Psoas muscle (tissue), 8 donors: Measurements from ENCODE around the gene CYP4F3. TPM values are rescaled to one million over a fixed set of nuclear protein-coding genes. Genes with fewer than 3 reads are reported as not detected.

Experiments
- ATAC-seq, 4 donors: fragments of 200-7000 bp; cut with Tn5 transposase; one replicate each; pipeline ENCODE4 v1.9.1; 2020; ENCODE audit warnings: moderate library complexity in 3 of 4, mild to moderate bottlenecking in 2 of 4
- DNase-seq, 2 donors: peaks; one replicate each; pipeline ENCODE4 v3.0.0-alpha.2; 2020
- H3K27ac ChIP-seq: fragments of 200-600 bp; one replicate; pipeline ENCODE4 v1.8.0; 2022
- H3K27me3 ChIP-seq, 3 donors: fragments of 200-600 bp in 1 of 3; one replicate each; pipeline versions ENCODE4 v1.6.1 to v1.8.0; 2013 to 2022; ENCODE audit warnings: low read length in 2 of 3, mild to moderate bottlenecking in 2 of 3, moderate library complexity in 1 of 3; ENCODE audit not compliant: insufficient read depth in 3 of 3
- H3K36me3 ChIP-seq, 2 donors: fragments of 200-600 bp in 1 of 2; one replicate each; pipeline versions ENCODE4 v1.6.1 to v1.8.0; 2013 to 2022; ENCODE audit warnings: low read depth in 1 of 2, mild to moderate bottlenecking in 1 of 2, moderate library complexity in 1 of 2; ENCODE audit not compliant: insufficient read depth in 1 of 2
- H3K4me1 ChIP-seq: fragments of 200-600 bp; one replicate; pipeline ENCODE4 v1.8.0; 2022
- H3K4me3 ChIP-seq: fragments of 200-600 bp; one replicate; pipeline ENCODE4 v1.8.0; 2022; ENCODE audit warnings: mild to moderate bottlenecking
- H3K9me3 ChIP-seq: fragments of 200-600 bp; one replicate; pipeline ENCODE4 v1.8.0; 2022
- CTCF ChIP-seq: fragments of 200-600 bp; IDR thresholded peaks from one replicate; pipeline ENCODE4 v1.8.0; 2022; ENCODE audit warnings: antibody characterized with exemption
- WGBS, 3 donors: extraction: QIAGEN DNeasy Blood & Tissue Kit; methylation state at CpG; one replicate each; pipeline versions ENCODE4 v1.1.6 to v1.1.7; 2013; 5-methylcytosine and 5-hydroxymethylcytosine counted together
- intact Hi-C, 2 donors: fragments of 100-400 bp; cut with DNase I; formaldehyde crosslinking; loops; one replicate each; pipeline versions ENCODE4 v1.11.0 to v1.14.2; 2022
- polyA plus RNA-seq, 3 donors: library from polyadenylated mRNA; stranded (reverse); fragments of 200-250 nt; gene quantifications; one replicate each; pipeline ENCODE4 v1.2.3, GENCODE V29; 2013
- total RNA-seq, 4 donors: library from RNA; stranded (reverse); fragmentation: NEBNext Ultra II Directional in 2 of 4; extraction: Animal tissue kit (Norgen Biotek cat#: 25700) in 2 of 4; gene quantifications; one replicate each; pipeline versions ENCODE4 v1.2.1 to v1.2.4, GENCODE V29; 2021 to 2023
- donor health status: healthy with polysubstance abuse.
- donor health status: DM: no; HTN: no; CAD: no; lungs with moderate emphysema.
- donor health status: Bipolar disorder and iron deficiency.
- donor health status: healthy.
- donor health status: DM: yes; HTN: yes; CAD: no.
- donor health status: DM: no; HTN: no; CAD: no.
- donor health status: DM: no; HTN: no; CAD: no.
- donor health status: DM: yes; HTN: yes; CAD: no.

The CYP4F3 gene
- total and polyA plus RNA-seq, 7 donors: 0.01 to 0.43 (median 0.04) TPM; not detected in 1

GRCh38 chr19:15671891-15672579, 31.3 kb downstream of the CYP4F3 start:
- H3K36me3 ChIP-seq: no peaks in the 10 kb centered on the region
- intact Hi-C loops: no loop called here
- H3K27me3 ChIP-seq: peaks cover 0 to 3% (median 0%) of the 10 kb centered on the region in 3 donors
- no peaks in the 10 kb centered on the region for H3K9me3 ChIP-seq
- H3K4me1 ChIP-seq: no peaks in the 10 kb centered on the region
- ATAC-seq: peak in 1 of 4 donors; percentile 13
- DNase-seq: no peak
- H3K4me3 ChIP-seq: no peak overlapping the region
- TF ChIP-seq CTCF: no peak
- WGBS, 3 donors: 45 to 48% (median 46%) methylated on average over 10 of the region's 10 CpGs
- no peak overlapping the region for H3K27ac ChIP-seq

- no peak for TF ChIP-seq CTCF
- intact Hi-C loops: no loop called here
- H3K27me3 ChIP-seq: peaks cover 0 to 1% (median 0%) of the 10 kb centered on the region in 3 donors
- H3K4me1 ChIP-seq: no peaks in the 10 kb centered on the region
- H3K4me3 ChIP-seq: peak within 1 kb of the TSS; percentile 28
- WGBS, 3 donors: 9 to 11% (median 10%) methylated on average over 6 of the region's 6 CpGs
- no peaks in the 10 kb centered on the region for H3K36me3 ChIP-seq
- no peaks in the 10 kb centered on the region for H3K9me3 ChIP-seq
- peak; percentile 81 to 89 for DNase-seq
- H3K27ac ChIP-seq: no peak within 1 kb of the TSS
- ATAC-seq: peak; percentile 36 to 81 (median 70)
Measured at GRCh38 chr19:15672580-15673175, 32.0 kb downstream of the CYP4F3 start, which contains the start of gene CYP4F12. Gene CYP4F12 (plus strand): TSS chr19:15673087. CDS start chr19:15673530, 443 bp downstream.

- Histone ChIP-seq H3K27me3 (no peaks in the 10 kb centered on the region), H3K4me3 (peak overlapping the region; percentile 28), H3K27ac (no peak overlapping the region), H3K36me3 (no peaks in the 10 kb centered on the region), H3K9me3 (no peaks in the 10 kb centered on the region), H3K4me1 (no peaks in the 10 kb centered on the region)
- 17 to 21% (median 18%) methylated on average over 9 of the region's 9 CpGs for WGBS, 3 donors
- ATAC-seq: no peak
- intact Hi-C loops: no loop called here
- no peak for TF ChIP-seq CTCF
- DNase-seq: no peak
Measured at GRCh38 chr19:15673176-15673654, 32.5 kb downstream of the CYP4F3 start.

- no peak for TF ChIP-seq CTCF
- no peaks in the 10 kb centered on the region for H3K4me1 ChIP-seq
- intact Hi-C loops: no loop called here
- no peaks in the 10 kb centered on the region for H3K27me3 ChIP-seq
- no peak overlapping the region for H3K4me3 ChIP-seq
- H3K36me3 ChIP-seq: no peaks in the 10 kb centered on the region
- 47 to 52% (median 50%) methylated on average over 3 of the region's 3 CpGs for WGBS, 3 donors
- no peak overlapping the region for H3K27ac ChIP-seq
- DNase-seq (no peak), ATAC-seq (no peak)
- no peaks in the 10 kb centered on the region for H3K9me3 ChIP-seq
Measured at GRCh38 chr19:15675560-15675959, 34.9 kb downstream of the CYP4F3 start.
